Measurements from ENCODE around the gene INPP5F.

INPP5F gene

DNA sequence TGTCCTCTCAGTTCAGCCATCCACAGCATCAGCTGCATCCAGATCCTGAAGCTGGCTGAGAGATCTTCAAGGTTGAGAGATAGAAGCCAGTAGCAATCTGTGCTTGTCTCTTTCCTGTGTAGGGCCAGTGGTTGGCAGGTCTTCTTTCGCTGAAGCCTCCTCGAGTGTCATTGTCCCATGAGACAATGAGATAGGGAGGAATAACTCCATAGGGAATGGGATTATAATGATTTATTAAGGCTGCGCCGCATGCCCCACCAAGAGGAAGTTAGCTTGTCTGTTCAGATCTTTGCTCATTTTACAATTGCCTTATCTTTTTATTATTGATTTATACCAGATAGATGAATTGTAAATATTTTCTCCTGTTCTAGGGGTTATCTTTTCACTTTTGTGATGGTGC, 85.3 kb downstream of the INPP5F start:
- H3K9ac ChIP-seq (ENCODE audit: low read length in 5 of 5) = no peak overlapping the region
- peaks cover 9 to 18% (median 14%) of the 10 kb centered on the region in 5 donors for H3K36me3 ChIP-seq (ENCODE audit: control insufficient read depth in 5 of 5, insufficient read depth in 5 of 5, low read length in 5 of 5)
- no peaks in the 10 kb centered on the region for H3K27me3 ChIP-seq (ENCODE audit: control insufficient read depth in 5 of 5, insufficient read depth in 4 of 5, low read length in 5 of 5)
- no peaks in the 10 kb centered on the region for H3K9me3 ChIP-seq (ENCODE audit: control insufficient read depth in 5 of 5, low read length in 5 of 5)
- no peak overlapping the region for H3K27ac ChIP-seq (ENCODE audit: low read depth, low read length)
- H3K4me1 ChIP-seq (ENCODE audit: control insufficient read depth in 5 of 5, insufficient read depth in 5 of 5, low read length in 5 of 5) = no peaks in the 10 kb centered on the region
- H3K4me3 ChIP-seq (ENCODE audit: low read depth in 1 of 5, low read length in 5 of 5) = no peak overlapping the region

DNA sequence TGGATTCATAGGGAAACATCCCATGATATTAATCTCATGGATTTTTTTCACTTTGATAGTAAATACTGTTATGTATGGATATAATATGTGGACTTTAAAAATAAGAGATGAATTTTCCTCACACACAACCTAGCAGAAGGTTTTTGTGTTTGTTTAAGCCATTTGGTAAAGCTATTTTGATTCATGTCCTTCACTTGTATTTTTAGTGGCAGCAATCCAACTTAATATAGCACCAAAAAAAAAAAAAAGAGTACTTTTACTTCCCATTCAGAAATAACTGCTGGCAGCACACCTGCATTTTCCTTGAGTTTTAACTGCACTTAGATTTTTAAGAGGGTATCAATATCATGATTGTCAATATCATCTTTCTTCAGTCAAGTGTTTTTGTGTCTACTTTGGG, 86.8 kb downstream of the INPP5F start:
- Histone ChIP-seq H3K9me3 (ENCODE audit: control insufficient read depth in 5 of 5, low read length in 5 of 5) (no peaks in the 10 kb centered on the region), H3K27ac (ENCODE audit: low read depth, low read length) (no peak overlapping the region), H3K27me3 (ENCODE audit: control insufficient read depth in 5 of 5, insufficient read depth in 4 of 5, low read length in 5 of 5) (no peaks in the 10 kb centered on the region), H3K4me1 (ENCODE audit: control insufficient read depth in 5 of 5, insufficient read depth in 5 of 5, low read length in 5 of 5) (no peaks in the 10 kb centered on the region), H3K36me3 (ENCODE audit: control insufficient read depth in 5 of 5, insufficient read depth in 5 of 5, low read length in 5 of 5) (peaks cover 13 to 17% (median 14%) of the 10 kb centered on the region in 5 donors), H3K9ac (ENCODE audit: low read length in 5 of 5) (no peak overlapping the region), H3K4me3 (ENCODE audit: low read depth in 1 of 5, low read length in 5 of 5) (no peak overlapping the region)

DNA sequence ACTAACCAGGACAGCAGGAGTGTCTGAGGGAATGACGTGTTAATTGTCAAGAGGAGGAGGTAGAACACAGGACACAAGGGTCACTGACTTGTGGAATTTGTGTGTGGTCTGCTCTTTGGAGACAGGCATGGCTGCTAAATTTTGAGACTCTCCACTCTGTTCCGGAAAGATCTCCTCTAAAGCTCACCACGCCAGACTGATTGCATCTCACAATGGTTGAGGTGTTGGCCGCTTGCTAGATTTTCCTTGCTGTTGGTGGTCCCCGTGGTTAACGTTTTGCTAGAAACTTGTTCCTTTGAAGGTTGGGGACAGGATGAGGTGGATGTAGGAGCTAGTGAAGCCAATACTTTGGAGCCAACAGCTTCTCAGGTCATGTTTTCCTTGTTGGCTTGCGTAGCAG, 89.8 kb downstream of the INPP5F start:
- peaks cover 13 to 18% (median 15%) of the 10 kb centered on the region in 5 donors for H3K36me3 ChIP-seq (ENCODE audit: control insufficient read depth in 5 of 5, insufficient read depth in 5 of 5, low read length in 5 of 5)
- no peaks in the 10 kb centered on the region for H3K9me3 ChIP-seq (ENCODE audit: control insufficient read depth in 5 of 5, low read length in 5 of 5)
- H3K27ac ChIP-seq (ENCODE audit: low read depth, low read length) = no peak overlapping the region
- H3K4me1 ChIP-seq (ENCODE audit: control insufficient read depth in 5 of 5, insufficient read depth in 5 of 5, low read length in 5 of 5) = peaks cover 0 to 11% (median 4%) of the 10 kb centered on the region in 5 donors
- no peak overlapping the region for H3K4me3 ChIP-seq (ENCODE audit: low read depth in 1 of 5, low read length in 5 of 5)
- no peaks in the 10 kb centered on the region for H3K27me3 ChIP-seq (ENCODE audit: control insufficient read depth in 5 of 5, insufficient read depth in 4 of 5, low read length in 5 of 5)
- H3K9ac ChIP-seq (ENCODE audit: low read length in 5 of 5) = no peak overlapping the region

DNA sequence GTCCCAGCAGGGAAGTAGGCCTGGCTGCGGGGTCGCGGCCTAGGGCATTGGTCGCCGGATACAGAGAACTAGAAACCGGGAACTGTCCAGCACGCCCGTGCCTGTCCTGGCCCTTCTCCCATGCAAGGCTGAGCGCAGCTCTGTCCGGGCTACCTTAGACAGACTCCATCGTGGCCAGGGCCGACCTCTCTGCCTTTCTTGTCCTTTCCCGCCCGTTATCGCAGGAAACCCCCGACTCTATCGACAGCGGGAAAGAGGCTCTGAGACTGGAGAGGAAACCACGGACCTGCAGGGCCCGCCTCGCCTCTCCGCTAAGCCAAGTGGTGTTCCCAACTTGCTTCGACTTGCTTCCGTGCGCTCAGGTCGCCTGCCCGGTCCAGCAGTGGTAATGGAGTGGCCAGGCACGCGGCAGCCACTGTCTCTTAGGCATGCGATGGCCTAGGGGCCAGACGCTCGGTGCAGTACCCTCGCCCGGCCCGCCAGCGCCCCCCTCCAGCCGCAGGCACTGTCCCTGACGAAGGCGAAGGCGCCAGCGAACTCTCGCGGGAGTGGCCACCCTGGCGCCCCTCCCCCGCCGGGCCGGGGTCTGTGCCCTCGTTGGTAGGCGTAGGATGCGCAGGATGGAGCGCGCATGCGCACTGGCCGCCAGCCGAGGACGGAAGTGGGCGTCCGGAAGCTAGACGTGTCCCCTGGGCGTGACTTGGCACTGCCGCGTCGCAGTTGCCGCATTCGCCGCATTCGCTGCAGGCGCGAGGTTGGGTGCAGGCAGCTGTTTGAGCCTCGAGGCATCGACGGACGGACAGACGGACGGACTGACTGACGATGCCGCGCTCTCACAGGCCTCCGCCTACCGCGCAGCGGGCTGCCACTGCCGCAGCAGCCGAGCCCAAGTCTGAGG, 92.4 kb downstream of the INPP5F start:
- H3K9ac ChIP-seq (ENCODE audit: low read length in 5 of 5) = no peak overlapping the region

DNA sequence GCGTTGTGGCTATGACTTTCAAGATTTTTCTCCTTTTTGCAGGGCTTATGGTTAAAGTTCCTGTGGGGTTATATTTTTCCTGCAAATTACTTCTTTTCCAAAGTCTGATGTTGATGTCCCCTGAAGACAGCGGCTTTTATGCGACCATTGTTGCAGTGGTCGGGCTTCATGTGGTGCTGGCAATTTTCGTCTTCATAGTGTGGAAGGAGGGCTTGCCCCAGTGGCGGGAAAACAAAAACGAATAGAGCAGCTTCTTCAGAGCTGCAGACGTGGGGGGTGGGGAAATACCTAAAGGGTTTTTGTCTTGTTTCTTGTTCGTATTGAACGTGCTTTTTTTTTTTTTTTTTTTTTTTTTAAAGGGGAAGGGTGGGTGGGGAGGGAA, 93.0 kb downstream of the INPP5F start:
- Histone ChIP-seq H3K27ac (ENCODE audit: low read depth, low read length) (no peak overlapping the region), H3K4me1 (ENCODE audit: control insufficient read depth in 5 of 5, insufficient read depth in 5 of 5, low read length in 5 of 5) (peaks cover 0 to 11% (median 4%) of the 10 kb centered on the region in 5 donors), H3K27me3 (ENCODE audit: control insufficient read depth in 5 of 5, insufficient read depth in 4 of 5, low read length in 5 of 5) (no peaks in the 10 kb centered on the region), H3K4me3 (ENCODE audit: low read depth in 1 of 5, low read length in 5 of 5) (peak overlapping the region in 4 of 5 donors; percentile 29 to 50 (median 39)), H3K9me3 (ENCODE audit: control insufficient read depth in 5 of 5, low read length in 5 of 5) (no peaks in the 10 kb centered on the region), H3K36me3 (ENCODE audit: control insufficient read depth in 5 of 5, insufficient read depth in 5 of 5, low read length in 5 of 5) (peaks cover 14 to 26% (median 18%) of the 10 kb centered on the region in 5 donors), H3K9ac (ENCODE audit: low read length in 5 of 5) (no peak overlapping the region)

More for the DNA sequence above, 92.4 kb downstream of the INPP5F start:
- Histone ChIP-seq H3K4me1 (ENCODE audit: control insufficient read depth in 5 of 5, insufficient read depth in 5 of 5, low read length in 5 of 5) (peaks cover 0 to 11% (median 4%) of the 10 kb centered on the region in 5 donors), H3K9me3 (ENCODE audit: control insufficient read depth in 5 of 5, low read length in 5 of 5) (no peaks in the 10 kb centered on the region), H3K36me3 (ENCODE audit: control insufficient read depth in 5 of 5, insufficient read depth in 5 of 5, low read length in 5 of 5) (peaks cover 12 to 23% (median 14%) of the 10 kb centered on the region in 5 donors), H3K27ac (ENCODE audit: low read depth, low read length) (no peak overlapping the region), H3K27me3 (ENCODE audit: control insufficient read depth in 5 of 5, insufficient read depth in 4 of 5, low read length in 5 of 5) (no peaks in the 10 kb centered on the region), H3K4me3 (ENCODE audit: low read depth in 1 of 5, low read length in 5 of 5) (peak overlapping the region in 4 of 5 donors; percentile 29 to 50 (median 39))

DNA sequence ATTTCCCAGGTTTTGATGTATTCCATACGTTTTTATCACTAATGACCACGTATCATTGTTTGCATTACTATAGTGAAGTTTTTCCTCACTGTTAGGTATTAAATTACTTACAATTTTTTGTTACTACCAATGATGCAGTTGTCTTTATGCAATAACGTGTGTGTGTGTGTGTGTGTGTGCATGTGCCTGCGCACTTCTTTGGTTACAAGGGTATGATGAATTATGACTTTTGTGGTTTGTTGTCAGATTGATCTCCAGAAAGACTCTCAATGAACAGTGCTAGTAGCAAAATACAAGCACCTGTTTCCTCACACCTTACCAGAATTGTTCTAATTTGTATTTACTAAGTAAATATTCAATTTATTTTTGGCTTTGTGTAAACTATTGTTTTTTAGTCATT, 95.3 kb downstream of the INPP5F start:
- no peak overlapping the region for H3K4me3 ChIP-seq (ENCODE audit: low read depth in 1 of 5, low read length in 5 of 5)
- peaks cover 6 to 23% (median 14%) of the 10 kb centered on the region in 5 donors for H3K36me3 ChIP-seq (ENCODE audit: control insufficient read depth in 5 of 5, insufficient read depth in 5 of 5, low read length in 5 of 5)
- no peak overlapping the region for H3K9ac ChIP-seq (ENCODE audit: low read length in 5 of 5)
- no peaks in the 10 kb centered on the region for H3K9me3 ChIP-seq (ENCODE audit: control insufficient read depth in 5 of 5, low read length in 5 of 5)
- H3K27ac ChIP-seq (ENCODE audit: low read depth, low read length) = no peak overlapping the region
- no peaks in the 10 kb centered on the region for H3K27me3 ChIP-seq (ENCODE audit: control insufficient read depth in 5 of 5, insufficient read depth in 4 of 5, low read length in 5 of 5)
- peaks cover 0 to 11% (median 4%) of the 10 kb centered on the region in 5 donors for H3K4me1 ChIP-seq (ENCODE audit: control insufficient read depth in 5 of 5, insufficient read depth in 5 of 5, low read length in 5 of 5)

DNA sequence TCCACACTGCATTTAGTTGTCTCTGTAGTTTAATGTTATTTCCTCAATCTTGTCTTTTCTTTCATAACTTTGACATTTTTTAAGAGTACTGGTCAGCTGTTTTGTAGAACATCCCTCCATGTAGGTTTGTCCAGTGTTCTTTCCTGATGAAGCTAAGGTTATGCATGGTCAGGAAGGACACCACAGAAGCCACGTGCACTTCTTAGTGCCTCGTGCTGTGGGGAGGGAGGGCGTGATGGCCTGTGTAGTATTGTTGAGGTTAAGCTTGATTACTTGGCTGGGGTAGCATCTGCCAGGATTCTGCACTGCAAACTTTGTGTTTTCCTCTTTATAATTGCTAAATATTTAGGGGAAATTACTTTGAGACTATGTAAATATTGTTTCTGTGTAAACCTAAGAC, 98.4 kb downstream of the INPP5F start:
- no peak overlapping the region for H3K27ac ChIP-seq (ENCODE audit: low read depth, low read length)
- H3K9ac ChIP-seq (ENCODE audit: low read length in 5 of 5) = no peak overlapping the region
- H3K4me1 ChIP-seq (ENCODE audit: control insufficient read depth in 5 of 5, insufficient read depth in 5 of 5, low read length in 5 of 5) = no peaks in the 10 kb centered on the region
- H3K36me3 ChIP-seq (ENCODE audit: control insufficient read depth in 5 of 5, insufficient read depth in 5 of 5, low read length in 5 of 5) = peaks cover 18 to 34% (median 27%) of the 10 kb centered on the region in 5 donors
- H3K27me3 ChIP-seq (ENCODE audit: control insufficient read depth in 5 of 5, insufficient read depth in 4 of 5, low read length in 5 of 5) = no peaks in the 10 kb centered on the region
- no peak overlapping the region for H3K4me3 ChIP-seq (ENCODE audit: low read depth in 1 of 5, low read length in 5 of 5)
- H3K9me3 ChIP-seq (ENCODE audit: control insufficient read depth in 5 of 5, low read length in 5 of 5) = no peaks in the 10 kb centered on the region

DNA sequence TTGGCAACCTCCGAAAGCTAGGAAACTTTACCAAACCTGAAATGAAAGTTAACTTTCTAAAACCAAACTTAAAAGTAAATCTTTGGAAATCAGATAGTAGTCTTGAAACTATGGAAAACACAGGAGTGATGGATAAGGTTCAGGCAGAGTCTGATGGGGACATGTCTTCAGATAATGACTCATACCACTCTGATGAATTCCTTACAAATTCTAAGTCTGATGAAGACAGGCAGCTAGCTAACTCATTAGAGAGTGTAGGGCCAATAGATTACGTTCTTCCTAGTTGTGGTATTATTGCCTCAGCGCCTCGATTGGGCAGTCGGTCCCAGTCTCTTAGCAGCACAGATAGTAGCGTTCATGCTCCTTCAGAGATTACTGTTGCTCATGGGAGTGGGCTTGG, 100.9 kb downstream of the INPP5F start:
- Histone ChIP-seq H3K27me3 (ENCODE audit: control insufficient read depth in 5 of 5, insufficient read depth in 4 of 5, low read length in 5 of 5) (no peaks in the 10 kb centered on the region), H3K4me3 (ENCODE audit: low read depth in 1 of 5, low read length in 5 of 5) (no peak overlapping the region), H3K4me1 (ENCODE audit: control insufficient read depth in 5 of 5, insufficient read depth in 5 of 5, low read length in 5 of 5) (no peaks in the 10 kb centered on the region), H3K36me3 (ENCODE audit: control insufficient read depth in 5 of 5, insufficient read depth in 5 of 5, low read length in 5 of 5) (peaks cover 39 to 58% (median 50%) of the 10 kb centered on the region in 5 donors), H3K27ac (ENCODE audit: low read depth, low read length) (no peak overlapping the region), H3K9ac (ENCODE audit: low read length in 5 of 5) (no peak overlapping the region), H3K9me3 (ENCODE audit: control insufficient read depth in 5 of 5, low read length in 5 of 5) (no peaks in the 10 kb centered on the region)

DNA sequence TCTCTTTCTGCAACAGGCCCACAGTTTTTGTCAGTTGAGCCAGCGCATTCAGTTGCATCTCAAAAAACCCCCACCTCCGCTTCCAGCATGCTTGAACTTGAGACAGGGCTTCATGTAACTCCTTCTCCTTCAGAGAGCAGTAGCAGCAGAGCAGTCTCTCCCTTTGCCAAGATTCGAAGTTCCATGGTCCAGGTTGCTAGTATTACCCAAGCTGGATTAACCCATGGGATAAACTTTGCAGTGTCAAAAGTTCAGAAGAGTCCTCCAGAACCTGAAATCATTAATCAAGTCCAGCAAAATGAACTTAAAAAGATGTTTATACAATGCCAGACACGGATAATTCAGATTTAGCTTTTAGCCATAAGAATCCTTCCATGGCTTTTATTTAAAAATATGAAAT, 101.6 kb downstream of the INPP5F start:
- Histone ChIP-seq H3K27me3 (ENCODE audit: control insufficient read depth in 5 of 5, insufficient read depth in 4 of 5, low read length in 5 of 5) (no peaks in the 10 kb centered on the region), H3K27ac (ENCODE audit: low read depth, low read length) (no peak overlapping the region), H3K9me3 (ENCODE audit: control insufficient read depth in 5 of 5, low read length in 5 of 5) (no peaks in the 10 kb centered on the region), H3K36me3 (ENCODE audit: control insufficient read depth in 5 of 5, insufficient read depth in 5 of 5, low read length in 5 of 5) (peaks cover 46 to 65% (median 54%) of the 10 kb centered on the region in 5 donors), H3K9ac (ENCODE audit: low read length in 5 of 5) (no peak overlapping the region), H3K4me3 (ENCODE audit: low read depth in 1 of 5, low read length in 5 of 5) (no peak overlapping the region), H3K4me1 (ENCODE audit: control insufficient read depth in 5 of 5, insufficient read depth in 5 of 5, low read length in 5 of 5) (no peaks in the 10 kb centered on the region)

DNA sequence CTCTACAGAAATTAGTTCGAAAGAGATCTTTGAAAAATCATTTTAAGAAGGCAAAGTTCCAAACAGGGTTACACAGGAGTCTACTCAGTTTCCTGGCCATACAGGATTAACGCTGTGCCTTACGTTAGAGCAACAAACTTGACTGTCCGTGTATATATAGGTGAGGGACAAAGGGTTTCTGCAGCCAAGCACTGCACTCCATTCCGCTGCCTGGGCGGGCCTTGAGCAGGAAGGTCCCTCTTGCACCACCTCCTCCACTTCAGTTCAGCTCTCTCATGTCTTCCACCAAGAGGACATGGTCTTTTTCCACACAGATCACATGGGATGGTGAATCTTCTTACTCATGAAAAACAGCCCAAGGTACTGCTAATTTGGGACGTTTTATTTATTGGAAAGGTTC, 103.6 kb downstream of the INPP5F start:
- no peaks in the 10 kb centered on the region for H3K4me1 ChIP-seq (ENCODE audit: control insufficient read depth in 5 of 5, insufficient read depth in 5 of 5, low read length in 5 of 5)
- peaks cover 55 to 69% (median 64%) of the 10 kb centered on the region in 5 donors for H3K36me3 ChIP-seq (ENCODE audit: control insufficient read depth in 5 of 5, insufficient read depth in 5 of 5, low read length in 5 of 5)
- no peak overlapping the region for H3K27ac ChIP-seq (ENCODE audit: low read depth, low read length)
- no peak overlapping the region for H3K4me3 ChIP-seq (ENCODE audit: low read depth in 1 of 5, low read length in 5 of 5)
- H3K27me3 ChIP-seq (ENCODE audit: control insufficient read depth in 5 of 5, insufficient read depth in 4 of 5, low read length in 5 of 5) = no peaks in the 10 kb centered on the region
- no peaks in the 10 kb centered on the region for H3K9me3 ChIP-seq (ENCODE audit: control insufficient read depth in 5 of 5, low read length in 5 of 5)
- H3K9ac ChIP-seq (ENCODE audit: low read length in 5 of 5) = no peak overlapping the region

Measured in subcutaneous abdominal adipose tissue (tissue), 5 donors.